ENCODE results near the gene CFAP74.

Gene CFAP74

DNA sequence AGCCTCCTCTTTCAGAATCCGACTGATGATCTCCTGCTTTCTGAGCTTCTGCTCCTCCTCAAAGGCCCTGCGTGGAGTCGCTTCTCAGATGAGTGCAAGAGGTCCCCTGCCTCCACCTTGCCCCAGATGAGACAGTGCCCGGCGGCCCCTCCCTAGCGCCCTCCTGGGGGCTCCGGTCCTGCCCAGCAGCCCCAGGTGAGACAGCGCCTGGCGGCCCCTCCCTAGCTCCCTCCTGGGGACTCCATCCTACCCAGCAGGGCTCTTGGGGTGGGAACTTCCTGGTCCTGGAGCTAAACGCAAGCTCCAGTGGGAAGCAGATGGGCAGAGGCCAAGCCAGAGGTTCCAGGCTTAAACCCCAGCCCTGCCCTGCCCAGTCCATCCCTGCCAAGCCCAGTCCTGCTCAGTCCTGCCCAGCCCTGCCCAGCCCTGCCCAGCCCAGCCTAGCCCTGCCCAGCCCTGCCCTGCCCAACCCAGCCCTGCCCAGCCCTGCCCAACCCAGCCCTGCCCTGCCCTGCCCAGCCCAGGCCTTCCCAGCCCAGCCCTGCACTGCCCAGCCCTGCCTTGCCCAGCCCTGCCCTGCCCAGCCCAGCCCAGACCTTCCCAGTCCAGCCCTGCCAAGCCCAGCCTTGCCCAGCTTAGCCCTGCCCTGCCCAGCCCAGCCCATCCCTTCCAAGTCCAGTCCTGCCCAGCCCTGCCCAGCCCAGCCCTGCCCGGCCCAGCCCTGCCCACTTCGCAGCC lies 34.6 kb downstream of the CFAP74 start:
- no peak for DNase-seq (ENCODE audit: low read depth, low spot score)

DNA sequence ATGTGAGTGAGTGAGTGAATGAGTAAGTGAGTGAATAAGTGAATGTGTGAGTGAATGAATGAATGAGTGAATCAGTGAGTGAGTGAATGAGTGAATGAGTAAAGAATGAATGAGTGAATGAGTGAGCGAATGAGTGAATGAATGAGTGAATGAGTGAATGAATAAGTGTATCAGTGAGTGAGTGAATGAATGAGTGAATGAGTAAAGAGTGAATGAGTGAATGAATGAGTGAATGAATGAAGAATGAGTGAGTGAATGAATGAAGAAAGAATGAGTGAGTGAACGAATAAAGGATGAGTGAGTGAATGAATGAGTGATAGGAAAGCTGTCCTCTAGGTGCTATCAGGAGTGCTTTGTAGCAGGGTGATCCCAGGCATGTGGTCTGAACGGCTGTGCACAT lies 35.7 kb downstream of the CFAP74 start:
- DNase-seq (ENCODE audit: low read depth, low spot score) = no peak

DNA sequence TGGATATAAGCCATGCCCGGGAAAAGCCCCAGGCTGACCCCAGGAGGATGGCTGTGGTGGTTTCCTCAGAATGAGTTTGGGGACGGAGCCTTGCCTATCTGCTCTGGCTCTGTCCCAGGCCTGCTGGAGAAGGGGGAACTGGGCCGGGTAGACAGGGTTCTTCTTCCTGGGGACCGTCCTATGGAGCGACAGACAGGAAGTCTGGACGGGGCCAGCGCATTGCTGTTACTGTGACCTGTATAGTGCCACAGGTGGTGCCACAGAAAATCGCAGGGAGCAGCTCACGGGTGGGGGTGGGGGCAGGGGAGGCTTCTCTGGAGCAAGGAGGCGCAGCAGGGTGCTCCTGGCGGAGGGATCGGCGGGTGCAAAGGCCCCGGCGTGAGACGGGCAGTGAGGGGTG lies 36.4 kb downstream of the CFAP74 start:
- no peak for DNase-seq (ENCODE audit: low read depth, low spot score)

DNA sequence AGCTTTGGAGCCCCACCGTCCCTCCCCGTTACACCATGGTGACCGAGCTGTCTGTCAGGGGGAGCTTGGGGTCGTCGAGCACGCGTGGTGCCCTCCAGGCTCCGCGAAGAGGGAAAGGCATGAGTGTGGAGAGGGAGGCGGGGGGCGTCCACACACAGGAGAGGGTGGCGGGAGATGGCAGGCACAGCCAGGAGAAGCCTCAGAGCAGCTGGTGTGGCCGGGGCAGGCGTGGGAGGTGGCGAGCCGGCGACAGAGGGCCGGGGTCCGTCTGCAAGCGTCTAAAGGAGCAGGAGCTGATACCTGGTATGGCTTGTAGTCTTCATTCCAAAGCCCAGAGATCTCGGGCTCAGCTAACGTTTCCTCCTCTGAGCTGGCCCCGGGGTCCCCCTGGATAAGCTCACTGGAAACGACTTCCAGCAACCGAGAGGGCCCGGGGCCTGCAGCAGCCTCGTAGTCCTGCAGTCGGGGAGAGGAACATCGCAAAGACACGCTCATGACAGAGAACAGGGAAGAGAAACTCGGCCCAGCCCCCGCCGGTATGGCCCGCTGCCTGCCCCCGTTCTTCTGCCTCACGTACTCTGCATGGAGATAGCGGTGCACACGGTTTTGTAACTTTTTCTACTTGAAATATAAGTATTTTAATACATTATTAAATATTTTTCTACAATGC lies 37.4 kb downstream of the CFAP74 start:
- DNase-seq (ENCODE audit: low read depth, low spot score) = no peak

DNA sequence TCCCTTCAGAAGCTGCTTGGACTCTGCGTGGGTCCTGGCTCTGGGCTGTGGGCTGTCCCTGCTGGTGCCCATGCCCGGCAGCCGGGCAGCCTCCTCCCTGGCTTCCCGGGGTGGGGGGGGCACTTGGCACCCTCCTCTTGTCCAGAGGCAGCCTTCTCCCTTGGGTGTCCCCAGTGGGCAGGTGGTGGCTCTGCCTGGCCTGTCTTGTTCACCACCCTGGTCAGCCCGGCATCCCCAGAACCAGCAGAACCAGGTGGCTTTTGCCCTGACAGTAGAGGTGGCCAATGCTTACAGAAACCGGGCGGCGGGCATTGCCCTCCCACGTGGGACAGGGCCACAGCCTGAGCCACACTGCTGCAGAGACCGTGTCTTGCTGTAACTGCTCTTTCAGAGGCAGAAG lies 38.0 kb downstream of the CFAP74 start:
- no peak for DNase-seq (ENCODE audit: low read depth, low spot score)

DNA sequence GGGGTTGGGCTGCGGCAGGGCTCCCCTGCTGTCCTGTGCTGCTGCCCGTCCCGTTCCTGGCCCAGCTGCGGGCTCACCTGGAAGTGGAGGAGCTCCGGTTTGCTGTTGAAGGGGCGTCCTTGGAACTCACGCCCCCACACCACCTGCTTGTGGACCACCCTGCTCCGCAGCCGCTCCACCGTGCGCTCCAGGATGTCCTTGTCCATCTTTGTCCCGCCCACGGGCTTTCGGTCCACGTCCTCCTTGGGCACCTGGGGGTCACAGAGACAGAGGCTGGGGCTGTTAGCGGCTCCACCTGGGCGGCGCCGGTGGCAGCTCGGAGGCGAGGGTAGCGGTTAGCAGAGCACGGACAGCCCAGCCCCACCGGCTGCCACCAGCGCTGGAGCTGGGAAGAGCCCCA lies 38.8 kb downstream of the CFAP74 start:
- no peak for DNase-seq (ENCODE audit: low read depth, low spot score)

DNA sequence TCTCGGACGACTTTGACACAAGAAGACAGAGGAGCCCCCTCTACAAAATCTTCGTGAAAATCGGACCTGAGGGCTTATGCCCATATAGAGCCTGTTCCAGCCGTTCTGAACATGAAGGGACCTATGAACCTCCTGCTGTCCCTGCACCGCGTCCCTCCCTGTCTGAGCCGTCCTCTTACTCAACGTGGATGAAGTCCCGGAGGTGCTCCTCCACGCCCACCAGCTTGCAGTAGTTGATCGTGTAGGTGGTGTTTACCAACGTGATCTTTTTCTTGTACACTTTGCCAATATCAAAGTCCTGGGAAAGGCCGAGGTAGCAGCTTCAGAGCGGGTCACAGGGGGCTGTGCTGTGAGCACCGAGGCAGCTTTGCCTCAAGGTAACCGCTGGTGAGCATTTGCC lies 40.0 kb downstream of the CFAP74 start:
- no peak for DNase-seq (ENCODE audit: low read depth, low spot score)

DNA sequence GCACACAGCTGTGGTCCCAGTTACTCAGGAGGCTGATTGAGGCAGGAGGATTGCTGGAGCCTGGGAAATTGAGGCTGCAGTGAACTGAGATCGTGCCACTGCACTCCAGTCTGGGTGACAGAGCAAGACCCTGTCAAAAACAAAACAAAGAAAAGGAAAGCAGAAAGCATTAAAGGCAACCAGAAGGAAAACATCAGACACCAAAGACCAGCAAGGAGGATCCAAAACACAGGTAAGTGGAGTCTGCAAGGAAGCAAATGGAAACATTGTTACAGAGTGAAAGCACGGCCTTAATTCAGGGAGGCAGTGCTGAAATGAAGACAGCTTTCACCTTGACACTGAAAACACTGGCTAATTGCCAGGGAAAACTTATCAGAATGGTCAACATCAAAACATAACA lies 40.8 kb downstream of the CFAP74 start:
- DNase-seq (ENCODE audit: low read depth, low spot score) = no peak

DNA sequence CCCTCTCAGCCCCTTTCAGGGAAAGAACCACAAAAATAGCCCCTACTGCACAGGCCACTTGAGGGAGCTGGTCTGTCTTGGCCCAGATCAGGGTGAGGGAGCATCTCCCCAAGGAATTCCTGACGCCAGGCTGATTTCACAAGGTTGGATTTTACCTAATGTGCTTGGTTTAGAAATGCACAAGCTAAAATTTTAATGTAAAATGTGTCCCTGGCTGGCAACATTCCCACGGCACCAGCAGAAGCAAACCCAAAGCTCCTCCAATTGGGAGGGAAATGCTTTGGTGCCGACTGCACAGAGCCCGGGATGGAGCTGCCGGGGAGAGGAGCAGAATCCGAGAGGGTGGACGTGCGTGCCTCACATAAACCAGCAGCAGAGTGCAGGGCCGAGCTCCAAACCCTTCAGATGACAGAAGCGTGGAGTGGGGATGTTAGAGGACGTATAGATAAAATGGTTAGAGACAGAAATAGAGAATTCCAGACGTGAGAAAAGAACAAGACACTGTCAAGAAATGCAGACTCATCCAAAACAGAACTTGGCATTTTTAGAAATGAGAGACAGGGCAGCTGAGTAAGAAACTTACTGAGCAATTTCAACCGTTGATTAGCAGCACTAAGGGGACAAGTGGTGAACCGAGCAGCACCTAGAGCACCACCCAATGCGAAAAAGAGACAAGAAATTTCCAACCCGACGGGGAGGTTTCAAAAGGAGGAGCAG lies 42.9 kb downstream of the CFAP74 start:
- no peak for DNase-seq (ENCODE audit: low read depth, low spot score)

DNA sequence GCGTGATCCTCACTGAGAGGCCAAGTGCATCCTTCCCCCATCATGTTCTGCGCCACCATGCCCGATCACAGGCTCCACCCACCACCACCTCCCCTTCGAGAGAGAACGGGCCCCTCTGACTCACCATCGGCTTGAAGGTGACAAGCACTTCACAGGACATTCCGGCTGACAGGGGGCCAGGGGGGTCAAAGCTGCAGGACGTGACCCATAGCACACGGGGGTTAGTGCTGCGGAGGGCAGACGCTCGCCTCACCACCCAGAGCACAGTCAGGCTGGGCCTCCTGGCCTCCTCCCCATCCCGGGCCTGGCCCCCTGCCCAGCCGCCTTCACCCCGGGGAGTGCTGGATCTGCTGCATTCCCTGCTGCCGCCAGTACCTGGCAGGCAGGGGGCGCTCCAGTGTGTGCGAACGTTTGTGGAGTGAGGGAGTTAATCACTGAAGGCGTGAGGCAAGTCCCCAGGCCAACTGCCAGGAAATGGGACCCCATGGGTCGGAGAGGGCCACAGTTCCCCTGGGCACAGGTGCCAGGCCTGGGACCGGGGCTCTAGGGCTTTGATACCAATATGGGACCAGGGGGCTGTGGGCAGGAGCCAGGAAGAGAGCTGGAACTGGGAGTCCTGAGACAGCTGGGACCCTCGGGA lies 43.6 kb downstream of the CFAP74 start:
- DNase-seq (ENCODE audit: low read depth, low spot score) = peak; percentile 61

DNA sequence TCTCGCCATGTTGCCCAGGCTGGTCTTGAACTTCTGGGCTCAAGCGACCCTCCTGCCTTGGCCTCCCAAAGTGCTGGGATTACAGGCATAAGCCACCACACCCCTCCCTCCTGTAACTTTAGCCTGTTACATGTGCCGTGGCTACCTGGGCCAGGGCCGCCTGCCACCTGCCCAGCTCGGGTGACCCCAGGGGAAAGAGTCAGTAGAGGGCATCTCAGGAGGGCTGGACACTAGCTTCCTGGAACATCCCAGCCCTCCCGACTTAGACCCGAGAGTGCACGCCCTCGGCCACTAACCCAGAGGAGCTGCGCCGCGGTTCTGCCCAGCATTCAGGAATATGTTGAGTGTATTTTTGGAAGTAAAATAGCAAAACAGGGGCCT lies 44.1 kb downstream of the CFAP74 start:
- no peak for DNase-seq (ENCODE audit: low read depth, low spot score)

DNA sequence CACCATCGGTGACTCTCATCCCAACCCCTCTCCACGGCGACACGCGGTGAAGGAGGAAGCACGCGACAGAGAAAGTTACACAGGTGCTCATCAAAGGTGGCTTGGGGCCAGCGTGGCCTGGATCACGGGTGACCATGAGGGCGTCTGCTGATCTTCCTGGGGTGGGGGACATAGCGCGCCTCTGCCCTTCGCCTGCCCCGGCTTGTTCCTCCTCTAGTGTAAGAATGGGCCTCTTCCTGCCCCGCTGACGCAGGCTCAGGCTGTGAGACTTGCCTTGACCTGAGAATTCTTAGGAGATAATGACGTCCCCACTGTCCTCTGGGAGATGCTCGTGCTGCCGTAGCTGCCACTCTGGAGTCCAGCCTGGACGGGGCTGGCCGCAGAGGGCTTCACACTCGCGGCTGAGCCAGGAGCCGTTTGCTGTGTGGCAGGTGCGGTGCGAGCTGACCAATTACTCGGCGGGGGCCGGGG lies 45.5 kb downstream of the CFAP74 start:
- DNase-seq (ENCODE audit: low read depth, low spot score) = no peak

DNA sequence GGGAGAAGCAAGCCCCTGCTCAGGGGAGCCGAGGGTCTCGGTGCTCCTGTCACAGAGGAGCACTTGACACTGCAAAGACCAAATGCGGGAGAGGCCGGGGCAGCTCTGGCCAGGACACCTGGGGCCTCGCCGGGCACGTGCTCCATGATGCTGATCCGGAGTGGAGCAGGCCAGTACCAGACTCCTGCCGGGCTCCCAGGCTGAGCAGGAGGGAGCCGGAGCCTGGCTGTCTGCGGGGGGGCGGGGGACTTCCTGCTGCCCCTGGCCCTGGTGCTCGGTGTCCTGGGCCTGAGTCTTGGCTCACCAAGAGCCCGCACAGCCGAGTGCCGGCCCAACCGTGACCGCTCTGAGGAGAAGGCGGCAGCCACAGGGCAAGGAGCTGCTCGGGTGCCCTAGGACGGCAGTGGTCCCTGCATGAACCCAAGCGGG lies 46.0 kb downstream of the CFAP74 start:
- no peak for DNase-seq (ENCODE audit: low read depth, low spot score)

DNA sequence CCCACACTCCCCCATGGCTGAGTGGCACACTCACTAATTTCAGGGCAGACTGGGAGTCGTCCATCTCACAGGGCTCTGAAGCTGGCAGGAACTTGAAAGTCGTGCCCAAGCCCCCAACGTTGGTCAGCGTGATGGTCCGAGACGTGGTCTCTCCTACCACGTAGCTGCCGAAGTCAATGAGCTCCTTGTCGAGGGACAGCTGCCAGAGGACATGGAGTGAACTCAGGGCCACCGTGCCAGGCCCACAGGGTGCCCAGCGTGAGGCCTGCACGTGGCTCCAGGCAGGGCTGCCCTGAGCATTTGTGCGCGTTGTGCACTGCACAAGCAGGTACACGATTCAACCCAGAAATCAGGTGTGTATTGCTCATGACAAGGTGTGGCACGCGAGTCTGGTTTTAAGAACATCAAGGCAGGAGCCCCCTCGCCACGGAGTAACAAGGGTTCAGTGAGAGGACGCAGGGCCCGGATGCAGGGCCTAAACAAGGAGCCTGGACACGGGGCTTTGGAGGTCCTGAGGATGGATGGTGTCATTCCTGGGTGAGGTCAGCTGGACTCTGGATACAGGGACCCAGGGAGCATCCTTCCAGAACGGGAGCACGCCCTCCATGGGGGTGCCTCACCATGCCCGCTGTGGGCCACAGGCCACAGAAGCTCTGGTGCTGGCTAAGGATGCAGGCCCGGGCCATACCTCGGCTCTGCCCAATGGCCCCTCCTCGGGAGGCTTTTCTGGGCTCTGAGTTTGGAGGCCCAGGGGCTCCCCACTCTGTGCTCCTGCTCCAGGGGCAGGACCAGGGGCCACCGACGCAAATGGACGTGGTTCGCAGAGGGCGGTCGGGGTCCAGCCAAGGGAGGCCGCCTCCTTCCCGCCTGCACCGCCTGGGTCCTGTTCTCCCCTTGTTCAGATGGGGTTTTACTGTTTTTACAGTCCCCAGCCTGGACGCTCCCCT lies 46.7 kb downstream of the CFAP74 start:
- no peak for DNase-seq (ENCODE audit: low read depth, low spot score)

DNA sequence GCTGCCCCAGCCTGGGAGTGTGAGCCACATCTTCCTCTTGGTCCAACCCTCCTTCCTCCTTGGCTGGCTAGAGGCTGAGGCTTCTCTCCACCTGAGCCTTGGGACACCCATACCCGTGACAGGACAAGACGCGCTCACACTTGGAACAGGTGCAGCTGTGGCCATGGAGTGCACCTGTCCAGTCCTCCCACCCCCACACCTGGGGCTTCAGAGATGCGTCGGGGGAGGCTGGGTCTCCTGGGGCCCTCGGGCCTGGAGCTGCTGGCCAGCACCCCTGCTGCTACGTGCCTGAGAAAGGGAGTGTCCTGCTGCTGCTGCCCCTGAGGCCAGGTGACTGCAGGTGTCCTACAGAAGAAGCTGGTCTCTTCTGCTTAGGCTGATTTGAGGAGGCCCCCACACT lies 47.5 kb downstream of the CFAP74 start:
- no peak for DNase-seq (ENCODE audit: low read depth, low spot score)

DNA sequence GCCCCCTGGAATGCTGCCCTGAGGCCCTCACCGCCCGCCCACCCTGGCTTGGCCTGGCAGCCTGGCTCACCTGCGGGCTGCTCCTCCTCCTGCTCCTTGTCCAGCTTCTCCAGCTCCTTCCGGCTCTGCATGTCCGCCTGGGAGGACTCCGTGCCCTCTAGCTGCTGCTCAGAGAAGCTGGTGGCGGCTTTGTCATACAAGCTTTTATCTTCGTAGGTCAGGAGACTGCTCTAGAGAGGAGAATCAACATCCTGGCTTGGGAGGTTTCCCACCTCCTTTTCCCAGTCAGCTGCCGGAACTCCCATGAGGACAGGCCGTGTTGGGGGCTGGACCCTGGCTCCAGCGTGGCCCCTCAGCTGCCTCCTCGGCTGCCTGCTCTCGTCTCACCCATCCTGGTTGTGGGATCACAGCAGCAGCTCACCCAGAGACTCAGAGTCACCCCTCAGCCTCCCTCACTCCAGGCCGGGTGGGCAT lies 47.9 kb downstream of the CFAP74 start:
- no peak for DNase-seq (ENCODE audit: low read depth, low spot score)

DNA sequence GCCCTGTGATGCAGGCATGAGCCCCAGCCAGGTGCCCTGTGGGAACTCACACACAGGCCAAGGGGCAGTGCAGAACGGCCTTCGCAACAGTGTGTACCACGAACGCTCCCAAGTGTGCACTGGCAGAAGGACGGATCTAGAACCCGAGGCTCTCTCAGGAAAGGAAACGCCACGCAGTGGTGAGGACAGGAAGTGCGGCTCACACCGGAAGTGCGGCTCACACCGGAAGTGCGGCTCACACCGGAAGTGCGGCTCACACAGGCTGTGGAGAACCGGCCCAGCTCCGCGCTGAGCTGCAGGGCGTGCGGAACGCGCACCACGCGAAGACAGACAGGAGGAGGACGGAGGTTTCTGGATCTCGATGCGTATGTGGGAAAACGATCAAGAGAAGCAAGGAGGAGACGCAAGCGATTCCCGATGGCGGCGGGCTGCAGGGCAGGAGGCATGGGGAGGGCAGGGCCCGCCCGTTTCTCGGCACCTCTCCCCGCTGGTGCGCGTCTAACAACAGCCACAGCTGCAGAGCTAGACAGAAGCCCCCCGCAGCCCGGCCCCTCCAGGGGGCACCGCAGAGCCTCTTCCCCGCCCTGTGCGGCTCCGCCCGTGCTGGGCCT lies 48.6 kb downstream of the CFAP74 start:
- no peak for DNase-seq (ENCODE audit: low read depth, low spot score)

DNA sequence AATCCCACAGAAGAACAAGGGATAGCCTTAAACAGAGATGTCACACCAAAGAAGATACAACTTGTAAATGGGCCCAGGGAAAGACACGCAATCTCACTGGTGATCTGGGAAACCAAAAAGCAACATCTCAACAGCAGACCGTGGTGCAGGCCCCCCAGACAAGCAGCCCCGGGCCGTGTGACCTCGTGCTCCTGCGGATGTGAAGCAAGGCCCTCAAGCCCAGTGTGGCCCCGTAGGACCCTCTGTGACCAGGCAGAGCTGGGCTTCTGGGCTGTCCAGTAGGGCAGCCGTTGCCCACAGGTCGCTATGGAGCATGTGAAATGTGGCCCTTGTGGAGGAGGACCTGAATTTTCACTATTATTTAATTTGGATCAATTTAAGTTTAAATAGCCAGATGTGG lies 49.6 kb downstream of the CFAP74 start:
- DNase-seq (ENCODE audit: low read depth, low spot score) = no peak

DNA sequence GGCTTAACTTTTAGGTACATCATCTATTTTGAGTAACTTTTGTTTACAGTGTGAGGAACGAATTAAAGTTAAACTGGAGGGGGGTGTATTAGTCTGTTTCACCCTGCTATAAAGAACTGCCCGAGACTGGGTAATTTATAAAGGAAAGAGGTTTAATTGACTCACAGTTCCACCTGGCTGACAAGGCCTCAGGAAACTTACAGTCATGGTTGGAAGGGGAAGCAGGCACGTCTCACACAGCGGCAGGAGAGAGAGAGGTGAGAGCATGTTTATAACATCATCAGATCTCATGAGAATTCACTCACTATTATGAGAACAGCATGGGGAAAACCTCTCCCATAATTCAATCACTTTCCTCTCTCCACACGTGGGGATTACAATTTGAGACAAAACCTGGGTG lies 52.6 kb downstream of the CFAP74 start:
- no peak for DNase-seq (ENCODE audit: low read depth, low spot score)

DNA sequence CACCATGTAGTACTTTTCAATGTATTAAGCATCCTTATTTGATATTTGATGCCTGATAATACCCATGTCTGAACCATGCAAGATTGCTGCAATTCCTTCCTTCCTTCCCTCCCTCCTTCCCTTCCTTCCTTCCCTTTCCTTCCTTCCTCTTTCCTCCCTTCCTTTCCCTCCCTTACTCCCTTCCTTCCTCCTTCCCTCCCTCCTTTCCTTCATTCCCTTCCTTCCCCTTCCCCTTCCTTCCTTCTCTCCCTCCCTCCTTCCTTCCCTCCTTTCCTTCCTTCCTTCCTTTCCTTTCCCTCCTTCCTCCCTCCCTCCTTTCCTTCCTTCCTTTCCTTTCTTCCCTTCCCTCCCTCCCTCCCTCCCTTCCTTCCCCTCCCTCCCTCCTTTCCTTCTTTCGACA lies 54.8 kb downstream of the CFAP74 start:
- no peak for DNase-seq (ENCODE audit: low read depth, low spot score)

DNA sequence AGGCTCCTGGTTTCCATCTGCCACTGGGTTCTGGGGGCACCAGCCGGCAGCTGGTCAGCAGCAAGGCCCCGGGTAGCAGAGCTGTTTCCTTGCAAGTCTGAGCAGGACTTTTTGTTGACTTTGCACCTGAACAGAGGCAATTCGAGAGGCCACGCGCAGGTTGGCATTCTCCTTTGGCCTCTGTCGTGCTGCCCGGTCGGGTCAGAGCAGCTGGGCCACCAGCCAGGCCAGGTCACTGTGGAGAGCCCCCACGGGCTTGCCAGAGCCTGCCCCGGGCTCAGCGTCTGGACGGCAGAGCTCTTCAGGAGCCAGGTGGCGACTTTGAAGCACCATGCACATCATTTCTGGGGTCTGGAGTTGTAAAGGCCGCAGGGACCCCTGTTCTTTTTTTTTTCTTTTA lies 56.1 kb downstream of the CFAP74 start:
- DNase-seq (ENCODE audit: low read depth, low spot score) = no peak
